H1 (cell line): ENCODE data around the gene SLC15A1. TPM values are rescaled to one million over a fixed set of nuclear protein-coding genes. Genes with fewer than 3 reads are reported as not detected.

Source experiments
- CTCF ChIA-PET: fragments of 300-600 bp; sonication (Branson Sonifier 250); formaldehyde crosslinking; loops from one replicate; lab custom pipeline; 2021; ENCODE audit not compliant: partially characterized antibody; lab: Charles Lee
- POLR2A ChIA-PET: fragments of 300-600 bp; sonication (Branson Sonifier 250); formaldehyde crosslinking; loops from one replicate; lab custom pipeline; 2021; ENCODE audit warnings: inconsistent platforms; ENCODE audit not compliant: partially characterized antibody; lab: Charles Lee
- DNase-seq, 2 experiments: peaks; one replicate each; pipeline versions ENCODE4 v3.0.0 to v3.0.0-alpha.2; 2010 to 2022; ENCODE audit warnings: low spot score in 2 of 2, low read depth in 1 of 2, mixed read lengths in 1 of 2
- FAIRE-seq: peaks from 2 replicates; lab custom pipeline; 2011; peaks lifted over from hg19 to GRCh38; lab: Jason Lieb, UNC
- H2AFZ ChIP-seq: 2 replicates; pipeline ENCODE4 v1.8.1; 2012; ENCODE audit warnings: low read length, inconsistent platforms
- H2AK5ac ChIP-seq: 2 replicates; pipeline ENCODE4 v1.6.1; 2013; ENCODE audit warnings: low read depth, low read length
- H2BK120ac ChIP-seq: replicated peaks from 2 replicates; pipeline ENCODE3; 2013; ENCODE audit warnings: low read depth, low read length, inconsistent platforms
- H2BK12ac ChIP-seq: 2 replicates; pipeline ENCODE4 v1.6.1; 2013; ENCODE audit warnings: low read depth, low read length
- H2BK15ac ChIP-seq: 2 replicates; pipeline ENCODE4 v1.6.1; 2013; ENCODE audit warnings: low read length
- H2BK20ac ChIP-seq: 2 replicates; pipeline ENCODE4 v1.6.1; 2013; ENCODE audit warnings: low read length
- H2BK5ac ChIP-seq: 2 replicates; pipeline ENCODE4 v1.6.1; 2013; ENCODE audit warnings: low read depth, low read length
- H3K14ac ChIP-seq: 2 replicates; pipeline ENCODE4 v1.6.1; 2013; ENCODE audit warnings: inconsistent platforms; ENCODE audit not compliant: insufficient read length
- H3K18ac ChIP-seq: 2 replicates; pipeline ENCODE4 v1.6.1; 2013; ENCODE audit warnings: low read length; ENCODE audit errors: extremely low read depth
- H3K23ac ChIP-seq: 2 replicates; pipeline ENCODE4 v1.6.1; 2013; ENCODE audit warnings: inconsistent platforms; ENCODE audit not compliant: insufficient read length
- H3K23me2 ChIP-seq: 2 replicates; pipeline ENCODE4 v1.6.1; 2013; ENCODE audit warnings: low read depth, low read length
- H3K27ac ChIP-seq: 2 replicates; pipeline ENCODE4 v1.6.1; 2011; ENCODE audit warnings: low read depth, low read length, inconsistent platforms
- H3K27me3 ChIP-seq, 4 experiments: replicated peaks in 1 of 4; 1 replicate in 1 of 4; 2 replicates in 3 of 4; pipeline versions ENCODE4 v1.6.1 to v1.8.1; 2011 to 2013; ENCODE audit warnings: low read length in 3 of 4, mild to moderate bottlenecking in 3 of 4, inconsistent platforms in 2 of 4, mixed read lengths in 2 of 4, moderate library complexity in 1 of 4; ENCODE audit not compliant: control insufficient read depth in 3 of 4, insufficient read depth in 3 of 4; ENCODE audit errors: extremely low read depth in 1 of 4
- H3K36me3 ChIP-seq, 4 experiments: 2 replicates each; pipeline versions ENCODE4 v1.6.1 to v1.8.1; 2011 to 2013; ENCODE audit warnings: mild to moderate bottlenecking in 4 of 4, low read length in 3 of 4, moderate library complexity in 2 of 4, control low read depth in 1 of 4, inconsistent platforms in 1 of 4; ENCODE audit not compliant: insufficient read depth in 4 of 4, control insufficient read depth in 2 of 4
- H3K4ac ChIP-seq: replicated peaks from 2 replicates; pipeline ENCODE3; 2013; ENCODE audit warnings: low read length, low read depth, mixed read lengths, inconsistent platforms; ENCODE audit not compliant: insufficient read length
- H3K4me1 ChIP-seq, 4 experiments: replicated peaks in 1 of 4; 1 replicate in 1 of 4; 2 replicates in 3 of 4; pipeline versions ENCODE4 v1.6.1 to v1.8.1; 2011 to 2013; ENCODE audit warnings: low read length in 3 of 4, inconsistent platforms in 2 of 4, mixed read lengths in 1 of 4; ENCODE audit not compliant: insufficient read depth in 4 of 4, control insufficient read depth in 3 of 4
- H3K4me2 ChIP-seq, 2 experiments: 2 replicates each; pipeline versions ENCODE4 v1.6.1 to v1.8.1; 2011 to 2013; ENCODE audit warnings: low read depth in 2 of 2, low read length in 2 of 2, control low read depth in 1 of 2, inconsistent platforms in 1 of 2, mild to moderate bottlenecking in 1 of 2; ENCODE audit not compliant: insufficient read depth in 1 of 2
- H3K4me3 ChIP-seq, 4 experiments: fragments of 200-600, 300-600 bp in 1 of 4; sonication (generic), shearing (Covaris generic), sonication (Bioruptor Twin) in 1 of 4; 2 replicates each; pipeline versions ENCODE4 v1.5.1 to v1.8.1; 2011 to 2016; ENCODE audit warnings: low read length in 4 of 4, low read depth in 3 of 4, control low read depth in 2 of 4, inconsistent platforms in 2 of 4, mild to moderate bottlenecking in 2 of 4, mixed read lengths in 1 of 4, moderate library complexity in 1 of 4; ENCODE audit not compliant: insufficient read depth in 2 of 4; ENCODE audit errors: extremely low read depth in 1 of 4
- H3K56ac ChIP-seq: replicated peaks from 2 replicates; pipeline ENCODE3; 2013; ENCODE audit warnings: low read depth, mild to moderate bottlenecking, mixed read lengths, low read length, inconsistent platforms; ENCODE audit not compliant: insufficient read length
- H3K79me1 ChIP-seq: 2 replicates; pipeline ENCODE4 v1.6.1; 2013; ENCODE audit warnings: low read depth, low read length, control low read depth
- H3K79me2 ChIP-seq, 2 experiments: 2 replicates each; pipeline versions ENCODE4 v1.6.1 to v1.8.1; 2012 to 2013; ENCODE audit warnings: low read length in 2 of 2, mild to moderate bottlenecking in 2 of 2, inconsistent platforms in 1 of 2; ENCODE audit not compliant: insufficient read depth in 2 of 2, control insufficient read depth in 1 of 2
- H3K9ac ChIP-seq, 4 experiments: replicated peaks in 1 of 4; 1 replicate in 1 of 4; 2 replicates in 3 of 4; pipeline versions ENCODE4 v1.6.1 to v1.8.1; 2011 to 2013; ENCODE audit warnings: low read depth in 3 of 4, low read length in 3 of 4, control low read depth in 2 of 4, mild to moderate bottlenecking in 2 of 4, moderate library complexity in 2 of 4, inconsistent platforms in 1 of 4; ENCODE audit errors: extremely low read depth in 1 of 4
- H3K9me3 ChIP-seq, 2 experiments: 2 replicates each; pipeline versions ENCODE4 v1.6.1 to v1.8.1; 2012 to 2013; ENCODE audit warnings: mild to moderate bottlenecking in 2 of 2, moderate library complexity in 2 of 2, control low read depth in 1 of 2, inconsistent platforms in 1 of 2, low read depth in 1 of 2, low read length in 1 of 2, mixed read lengths in 1 of 2; ENCODE audit not compliant: insufficient read depth in 2 of 2
- H4K20me1 ChIP-seq, 2 experiments: replicated peaks in 1 of 2; 2 replicates each; pipeline versions ENCODE3 to v1.8.1; 2011 to 2013; ENCODE audit warnings: inconsistent platforms in 2 of 2, low read length in 2 of 2, mild to moderate bottlenecking in 1 of 2; ENCODE audit not compliant: insufficient read depth in 2 of 2, control insufficient read depth in 1 of 2
- H4K5ac ChIP-seq: 2 replicates; pipeline ENCODE4 v1.6.1; 2013; ENCODE audit warnings: low read length, low read depth, mixed read lengths, inconsistent platforms; ENCODE audit not compliant: insufficient read length
- H4K8ac ChIP-seq: 2 replicates; pipeline ENCODE4 v1.8.0; 2013; ENCODE audit warnings: mild to moderate bottlenecking, moderate library complexity, low read length, inconsistent platforms; ENCODE audit not compliant: insufficient read depth; ENCODE audit errors: extremely low read depth
- H4K91ac ChIP-seq: replicated peaks from 2 replicates; pipeline ENCODE3; 2013; ENCODE audit warnings: low read length, mixed read lengths, inconsistent platforms; ENCODE audit not compliant: insufficient read length
- ASH2L ChIP-seq: fragments of 200-600, 300-600 bp; sonication (generic); IDR thresholded peaks from one replicate; pipeline ENCODE4 v1.7.1; 2017; ENCODE audit warnings: low read length
- CHD2 ChIP-seq: IDR thresholded peaks from 2 replicates; pipeline ENCODE4 v1.6.1; 2012; ENCODE audit warnings: low read length, improper control_type of control experiment
- CTBP2 ChIP-seq: IDR thresholded peaks from 2 replicates; pipeline ENCODE4 v1.7.0; 2011; ENCODE audit warnings: borderline replicate concordance, mild to moderate bottlenecking, moderate library complexity, mixed read lengths, low read length; ENCODE audit not compliant: insufficient read depth, insufficient read length
- EZH2 ChIP-seq: fragments of 200-600 bp; sonication (generic); IDR thresholded peaks from 2 replicates; pipeline ENCODE4 v1.7.1; 2012; ENCODE audit warnings: low read depth, mild to moderate bottlenecking, moderate library complexity, low read length, inconsistent platforms; ENCODE audit not compliant: severe bottlenecking
- GTF2F1 ChIP-seq: IDR thresholded peaks from 2 replicates; pipeline ENCODE4 v1.6.1; 2012; ENCODE audit warnings: low read depth, low read length, improper control_type of control experiment, borderline replicate concordance
- KDM1A ChIP-seq: fragments of 200-600, 300-600 bp; sonication (generic); IDR thresholded peaks from 2 replicates; pipeline ENCODE4 v1.7.1; 2016; ENCODE audit warnings: mild to moderate bottlenecking, low read length, borderline replicate concordance
- KDM5A ChIP-seq: fragments of 200-600 bp; IDR thresholded peaks from 2 replicates; pipeline ENCODE4 v1.7.1; 2012; ENCODE audit warnings: mild to moderate bottlenecking, low read length, inconsistent platforms, mixed read lengths
- RXRA ChIP-seq: IDR thresholded peaks from 2 replicates; pipeline ENCODE4 v1.6.1; 2011; ENCODE audit warnings: low read depth, mild to moderate bottlenecking, low read length, moderate library complexity; ENCODE audit not compliant: insufficient read depth
- SIX5 ChIP-seq: IDR thresholded peaks from 2 replicates; pipeline ENCODE4 v1.6.1; 2011; ENCODE audit warnings: mild to moderate bottlenecking, low read depth, low read length
- SP1 ChIP-seq: IDR thresholded peaks from 2 replicates; pipeline ENCODE4 v1.6.1; 2011; ENCODE audit warnings: low read depth, low read length
- SP4 ChIP-seq: IDR thresholded peaks from 2 replicates; pipeline ENCODE4 v1.6.1; 2012; ENCODE audit warnings: low read length, inconsistent platforms
- TBP ChIP-seq: IDR thresholded peaks from 2 replicates; pipeline ENCODE4 v1.6.1; 2011; ENCODE audit warnings: low read depth, low read length, improper control_type of control experiment
- WGBS, 2 experiments: shearing (Covaris generic) in 1 of 2; methylation state at CpG; one replicate each; pipeline versions ENCODE4 v1.1.6 to v1.1.7; 2013 to 2015; ENCODE audit warnings: low lambda C conversion rate in 2 of 2, mixed read lengths in 2 of 2, inconsistent platforms in 1 of 2, low coverage in 1 of 2, missing lambda C conversion rate in 1 of 2; ENCODE audit not compliant: insufficient replicate concordance in 2 of 2, insufficient coverage in 1 of 2, insufficient read length in 1 of 2; ENCODE audit errors: extremely low coverage in 1 of 2, missing lambda C conversion rate in 1 of 2; 5-methylcytosine and 5-hydroxymethylcytosine counted together
- polyA plus RNA-seq, 7 experiments: library from polyadenylated mRNA; depleted of rRNA in 3 of 7; stranded (reverse) in 5 of 7; unstranded in 2 of 7; fragments of >200 nt in 5 of 7; fragments of 200-250 nt in 2 of 7; gene quantifications; 1 replicate in 5 of 7; 2 replicates in 1 of 7; 4 replicates in 1 of 7; pipeline versions ENCODE4 v1.2.1 to v1.2.3, GENCODE V29; 2011 to 2013; ENCODE audit warnings: missing spikeins in 2 of 7, mixed read lengths in 2 of 7
- total RNA-seq: library from RNA; stranded (reverse); fragmentation: NEBNext Ultra II Directional; extraction: Animal tissue kit (Norgen Biotek cat#: 25700); gene quantifications from 2 replicates; pipeline ENCODE4 v1.2.1, GENCODE V29; 2021
- TF ChIP-seq, protein P1 (sequence below), 3 experiments: IDR thresholded peaks; 1 replicate in 2 of 3; 2 replicates in 1 of 3; pipeline versions ENCODE4 v1.5.1 to v1.6.1; 2011; ENCODE audit warnings: low read length in 3 of 3, mild to moderate bottlenecking in 3 of 3, inconsistent platforms in 2 of 3, low read depth in 1 of 3, moderate library complexity in 1 of 3; ENCODE audit not compliant: insufficient read depth in 1 of 3; ENCODE audit errors: control extremely low read depth in 1 of 3

Gene SLC15A1
- total and polyA plus RNA-seq, 2 of the 8 experiments (the other 6 are each of a cell fraction or from before 2014, with no cell fraction given), result 1.3 to 2.4 TPM

DNA sequence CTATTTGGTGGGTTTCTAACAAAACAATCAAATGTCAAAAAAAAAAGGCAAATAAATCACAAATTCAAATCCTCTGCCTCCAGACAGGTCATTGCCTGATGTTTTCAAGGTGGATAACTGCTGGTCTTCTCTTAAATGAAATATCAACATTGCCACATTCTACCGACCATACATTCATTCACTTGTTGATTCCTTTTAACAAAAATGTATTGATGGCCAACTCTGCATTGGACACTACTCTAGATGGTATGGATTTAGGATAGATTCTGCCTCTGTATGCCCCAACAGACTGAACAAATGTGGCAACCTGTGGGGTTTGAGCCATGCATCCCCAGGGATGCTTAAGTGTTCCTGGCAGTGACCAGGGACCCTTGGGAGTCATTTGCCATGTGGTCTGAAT is 88.0 kb downstream of the SLC15A1 start:
- DNase-seq, result no peak
- WGBS, 2 experiments, result 100% methylated on average over 1 of the region's 1 CpG; no CpG with 5 or more reads in 1 of the 2 experiments
- FAIRE-seq, result no peak
- H3K56ac ChIP-seq, result no peak overlapping the region
- H3K9me3 ChIP-seq, result no peaks in the 10 kb centered on the region
- no peaks in the 10 kb centered on the region for H3K36me3 ChIP-seq
- no peaks in the 10 kb centered on the region; a peak in 1 of 7 replicates for H3K27me3 ChIP-seq
- H3K79me1 ChIP-seq, result no peaks in the 10 kb centered on the region
- H2BK120ac ChIP-seq, result no peak overlapping the region
- ChIA-PET POLR2A (no interaction called here), CTCF (interaction anchor here (0.9 to 1.9 kb wide), 4 partner anchors 9 to 217 kb away, joined by 3 to 17 read pairs (median 8); no protein-coding TSS in a partner anchor)
- H2BK12ac ChIP-seq, result no peak overlapping the region
- H4K5ac ChIP-seq, result no peak overlapping the region
- no peak overlapping the region for H3K27ac ChIP-seq
- H3K4me2 ChIP-seq, result no peak overlapping the region
- no peak overlapping the region for H3K9ac ChIP-seq
- H2BK15ac ChIP-seq, result no peak overlapping the region
- no peak overlapping the region for H2BK5ac ChIP-seq
- no peak overlapping the region for H2AK5ac ChIP-seq
- no peak overlapping the region for H3K4ac ChIP-seq
- H3K4me3 ChIP-seq, result no peak overlapping the region
- no peak overlapping the region for H2AFZ ChIP-seq
- no peak overlapping the region for H4K91ac ChIP-seq
- no peak overlapping the region for H3K14ac ChIP-seq
- H4K8ac ChIP-seq, result no peak overlapping the region
- no peaks in the 10 kb centered on the region for H4K20me1 ChIP-seq
- no peak overlapping the region for H2BK20ac ChIP-seq
- H3K18ac ChIP-seq, result no peak overlapping the region
- no peak overlapping the region for H3K23ac ChIP-seq
- H3K23me2 ChIP-seq, result no peaks in the 10 kb centered on the region
- no peaks in the 10 kb centered on the region for H3K79me2 ChIP-seq
- H3K4me1 ChIP-seq, result no peaks in the 10 kb centered on the region
- TF ChIP-seq TBP (no peak), ASH2L (no peak), EZH2 (no peak), SP1 (no peak), GTF2F1 (no peak), SIX5 (no peak), KDM1A (no peak), CHD2 (no peak), SP4 (no peak), CTBP2 (no peak), RXRA (no peak), KDM5A (no peak)
- TF ChIP-seq, protein P1, sequence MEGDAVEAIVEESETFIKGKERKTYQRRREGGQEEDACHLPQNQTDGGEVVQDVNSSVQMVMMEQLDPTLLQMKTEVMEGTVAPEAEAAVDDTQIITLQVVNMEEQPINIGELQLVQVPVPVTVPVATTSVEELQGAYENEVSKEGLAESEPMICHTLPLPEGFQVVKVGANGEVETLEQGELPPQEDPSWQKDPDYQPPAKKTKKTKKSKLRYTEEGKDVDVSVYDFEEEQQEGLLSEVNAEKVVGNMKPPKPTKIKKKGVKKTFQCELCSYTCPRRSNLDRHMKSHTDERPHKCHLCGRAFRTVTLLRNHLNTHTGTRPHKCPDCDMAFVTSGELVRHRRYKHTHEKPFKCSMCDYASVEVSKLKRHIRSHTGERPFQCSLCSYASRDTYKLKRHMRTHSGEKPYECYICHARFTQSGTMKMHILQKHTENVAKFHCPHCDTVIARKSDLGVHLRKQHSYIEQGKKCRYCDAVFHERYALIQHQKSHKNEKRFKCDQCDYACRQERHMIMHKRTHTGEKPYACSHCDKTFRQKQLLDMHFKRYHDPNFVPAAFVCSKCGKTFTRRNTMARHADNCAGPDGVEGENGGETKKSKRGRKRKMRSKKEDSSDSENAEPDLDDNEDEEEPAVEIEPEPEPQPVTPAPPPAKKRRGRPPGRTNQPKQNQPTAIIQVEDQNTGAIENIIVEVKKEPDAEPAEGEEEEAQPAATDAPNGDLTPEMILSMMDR (IDR thresholded peaks at IDR 0.05; ENCODE audit: control extremely low read depth in 1 of 3, insufficient read depth in 1 of 3, low read depth in 1 of 3, low read length in 3 of 3), result no peak
